Dermis microvascular lymphatic vessel endothelial cell (primary cell): ENCODE results near the gene SDK2. TPM values are rescaled to one million over a fixed set of nuclear protein-coding genes. Genes with fewer than 3 reads are reported as not detected.
"Not testable (repeated sequence)": the region's sequence is repeated elsewhere in the genome, so short reads cannot be mapped to it uniquely, and the experiment has no call there.

ENCODE experiments used
- DNase-seq, 2 donors: peaks; one replicate each; pipeline versions ENCODE4 v3.0.0 to v3.0.0-alpha.2; 2010; ENCODE audit warnings: low read depth in 2 of 2
- total RNA-seq: library from RNA; depleted of rRNA; stranded (reverse); fragments of >200 nt; gene quantifications from 2 replicates; pipeline ENCODE4 v1.2.1, GENCODE V29; 2014

The SDK2 gene
- total RNA-seq, 1 donor from 2014 or later = not detected

GRCh38 chr17:73348018-73348828 lies 296.0 kb downstream of the SDK2 start:
- no peak for DNase-seq

DNA sequence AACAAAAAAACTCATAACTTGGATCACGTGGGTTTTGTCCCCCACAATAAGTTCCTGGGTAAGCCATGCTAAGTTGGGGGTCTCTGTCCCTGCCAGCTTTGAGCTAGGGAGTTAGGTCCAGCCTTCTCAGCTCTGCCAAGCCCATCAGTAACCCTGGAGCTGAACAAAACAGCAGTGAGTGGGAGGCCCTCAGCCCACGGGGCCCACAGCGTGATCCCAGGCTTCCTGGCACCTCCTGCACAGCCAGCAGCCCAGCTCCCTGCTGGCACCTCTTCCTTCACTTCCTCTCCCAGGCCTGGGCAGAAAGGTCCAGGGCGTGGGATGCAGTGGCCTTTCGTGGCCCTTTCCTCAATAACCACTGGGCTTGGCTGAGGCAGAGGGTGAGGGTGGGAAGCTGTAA lies 296.9 kb downstream of the SDK2 start:
- peak in 1 of 2 donors; percentile 27 for DNase-seq

DNA sequence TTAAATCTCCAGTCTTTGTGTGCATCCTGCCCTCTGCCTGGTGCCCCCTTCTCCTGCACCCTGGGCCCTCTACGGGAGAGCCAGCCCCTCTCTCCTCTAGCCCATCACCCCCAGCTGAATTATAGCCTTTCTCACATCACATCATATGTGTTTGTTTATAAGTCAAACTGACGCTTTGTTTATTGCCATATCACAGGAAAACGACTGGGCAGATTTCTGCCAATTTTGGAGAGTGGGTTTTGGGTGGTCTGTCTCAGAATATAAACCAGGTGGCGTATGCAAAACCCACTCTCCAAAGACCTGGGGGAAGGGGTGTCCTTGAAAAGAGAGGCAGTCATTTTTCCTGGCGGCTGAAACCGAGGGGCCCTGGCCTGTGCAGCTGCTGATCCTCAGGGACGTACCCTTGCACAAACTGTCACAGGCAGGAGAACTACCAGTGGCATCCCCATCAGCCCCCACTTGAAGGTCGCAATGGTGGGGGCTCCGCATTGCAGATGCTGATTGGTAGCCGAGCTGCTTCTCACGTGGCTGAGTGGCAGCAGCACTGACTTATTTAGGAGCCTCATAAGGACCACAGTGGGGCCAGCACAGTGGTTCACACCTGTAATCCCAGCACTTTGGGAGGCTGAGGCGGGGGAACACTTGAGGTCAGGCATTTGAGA lies 297.6 kb downstream of the SDK2 start:
- DNase-seq = no peak

GRCh38 chr17:73343739-73344454 lies 300.3 kb downstream of the SDK2 start:
- DNase-seq = no peak

DNA sequence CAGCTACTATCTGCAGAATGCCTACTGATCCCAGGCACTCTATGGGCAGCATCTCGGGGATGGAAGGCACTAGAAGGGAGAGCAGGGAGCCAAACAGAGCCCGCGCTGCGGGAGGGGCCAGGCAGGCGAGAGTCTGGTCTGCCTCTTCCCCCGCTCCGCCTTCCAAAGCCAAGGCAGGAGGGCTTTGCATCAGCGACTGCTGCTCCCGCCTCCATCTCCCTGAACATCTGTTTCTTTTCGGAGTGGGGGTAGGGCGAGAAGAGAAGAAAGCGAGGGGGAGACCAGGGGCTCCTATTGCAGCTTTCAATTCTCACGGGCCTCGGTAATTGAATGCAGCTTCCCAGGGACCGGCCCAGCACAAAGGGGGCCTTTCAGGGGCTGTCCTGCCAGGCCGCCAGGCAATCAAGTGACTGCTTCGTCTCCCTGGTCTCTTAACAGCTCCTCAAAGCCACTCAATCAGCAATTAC lies 301.0 kb downstream of the SDK2 start:
- DNase-seq = no peak

DNA sequence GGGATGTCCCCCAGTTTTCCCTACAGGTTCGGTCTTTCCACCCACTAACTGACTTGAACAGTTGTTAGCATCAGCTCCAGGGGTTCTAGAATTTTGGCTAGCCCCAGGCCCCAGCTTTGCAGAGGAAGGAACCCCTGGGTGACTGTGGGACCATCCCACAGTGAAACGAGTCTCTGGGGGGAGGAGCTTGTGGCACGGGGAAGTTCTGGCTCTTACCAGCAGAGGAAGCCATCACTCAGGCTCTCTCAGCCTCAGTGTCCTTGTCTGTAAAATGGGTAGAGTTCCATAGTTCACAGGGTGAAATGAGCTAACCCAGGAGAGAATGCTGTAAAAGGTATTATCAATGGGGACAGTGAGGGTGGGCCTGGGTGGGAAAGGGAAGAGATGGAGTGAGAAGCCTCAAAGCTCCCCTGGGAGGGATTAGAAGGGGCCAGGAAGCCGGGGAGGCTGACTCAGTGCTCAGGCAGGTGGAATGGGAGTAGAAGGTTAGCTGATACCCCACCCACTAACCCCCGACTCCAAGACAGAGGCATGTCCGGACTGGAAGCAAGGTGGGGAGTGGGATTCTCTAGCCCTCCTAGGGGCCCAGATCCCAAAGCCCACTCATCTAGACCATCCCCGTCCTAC lies 301.6 kb downstream of the SDK2 start:
- peak in 1 of 2 donors; percentile 34 for DNase-seq

DNA sequence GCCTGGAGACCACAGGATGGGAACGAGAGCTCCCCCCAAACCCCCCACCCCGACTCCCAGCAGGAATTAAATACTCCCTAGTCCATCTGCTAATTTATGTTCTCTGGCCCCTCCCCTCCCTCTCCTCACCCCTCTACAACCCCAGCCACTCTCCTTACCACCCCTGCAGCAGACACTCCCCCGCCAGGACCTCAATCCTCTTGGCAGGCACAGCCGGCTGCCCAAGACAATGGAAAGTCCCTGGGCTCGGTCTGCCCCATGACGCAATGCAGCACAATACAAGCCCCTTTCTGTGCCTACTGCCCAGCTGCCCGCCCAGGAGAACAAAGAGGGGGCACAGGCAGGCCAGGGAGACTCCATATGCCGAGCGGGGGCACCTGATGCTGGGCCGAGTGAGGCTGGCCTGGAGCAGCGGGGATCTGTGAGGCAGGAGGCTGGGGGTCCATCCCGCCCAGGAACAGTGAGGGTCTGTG lies 302.2 kb downstream of the SDK2 start:
- DNase-seq = peak in 1 of 2 donors; percentile 86

GRCh38 chr17:73341350-73342049 lies 302.7 kb downstream of the SDK2 start:
- no peak for DNase-seq

GRCh38 chr17:73340093-73340596 lies 304.1 kb downstream of the SDK2 start:
- peak in 1 of 2 donors; percentile 25 for DNase-seq

- DNase-seq = no peak
Observed at GRCh38 chr17:73338566-73339197, 305.6 kb downstream of the SDK2 start.

GRCh38 chr17:73338050-73338521 lies 306.2 kb downstream of the SDK2 start:
- no peak for DNase-seq

DNA sequence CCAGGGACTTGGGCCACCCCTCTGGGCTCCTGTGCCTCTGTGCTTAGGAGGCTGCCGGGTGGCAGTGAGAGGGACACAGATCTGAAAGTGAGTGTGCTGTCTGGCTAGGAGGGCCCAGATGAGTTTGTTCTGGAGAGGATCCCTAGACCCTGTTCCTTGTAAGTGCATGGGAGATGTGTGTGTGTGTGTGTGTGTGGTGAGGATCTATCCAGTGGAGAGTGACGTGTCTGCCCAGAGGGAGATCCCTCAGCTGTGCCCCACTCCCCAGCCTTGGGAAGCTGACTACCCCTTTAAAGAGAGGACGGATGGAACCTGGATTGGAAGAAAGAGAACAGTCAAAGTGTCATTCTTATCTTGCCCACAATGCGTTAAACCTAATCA lies 306.9 kb downstream of the SDK2 start:
- no peak for DNase-seq

GRCh38 chr17:73336408-73337329 lies 307.6 kb downstream of the SDK2 start:
- no peak for DNase-seq

- no peak for DNase-seq
Observed at GRCh38 chr17:73335591-73336407, 308.4 kb downstream of the SDK2 start.

GRCh38 chr17:73334771-73335513 lies 309.3 kb downstream of the SDK2 start:
- DNase-seq = no peak

DNA sequence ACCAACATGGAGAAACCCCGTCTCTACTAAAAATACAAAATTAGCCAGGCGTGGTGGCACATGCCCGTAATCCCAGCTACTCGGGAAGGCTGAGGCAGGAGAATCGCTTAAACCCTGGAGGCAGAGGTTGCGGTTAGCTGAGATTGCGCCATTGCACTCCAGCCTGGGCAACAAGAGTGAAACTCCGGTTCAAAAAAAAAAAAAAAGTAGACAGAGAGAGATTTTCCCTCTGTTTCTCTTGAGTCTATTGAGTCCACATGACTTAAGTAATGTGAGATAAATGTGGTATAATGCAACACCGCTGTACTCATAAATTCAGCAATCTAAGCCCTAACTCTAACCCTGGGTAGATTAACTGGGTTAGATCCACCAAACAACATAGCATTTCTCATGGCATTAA lies 310.8 kb downstream of the SDK2 start:
- not testable (repeated sequence) for DNase-seq

- DNase-seq = no peak
Observed at GRCh38 chr17:73331060-73331459, 313.2 kb downstream of the SDK2 start.
